Measurements from ENCODE around the gene SECTM1. TPM values are rescaled to one million over a fixed set of nuclear protein-coding genes. Genes with fewer than 3 reads are reported as not detected.
"Not testable (repeated sequence)": the region's sequence is repeated elsewhere in the genome, so short reads cannot be mapped to it uniquely, and the experiment has no call there.

SECTM1 gene
- total RNA-seq, 1 donor from 2014 or later, result 6.7 TPM

- DNase-seq (ENCODE audit: low spot score), result no peak
Measured at GRCh38 chr17:82370471-82371332, 37.1 kb upstream of the SECTM1 start.

- DNase-seq (ENCODE audit: low spot score), result no peak
Measured at GRCh38 chr17:82369211-82369610, 35.6 kb upstream of the SECTM1 start.

DNA sequence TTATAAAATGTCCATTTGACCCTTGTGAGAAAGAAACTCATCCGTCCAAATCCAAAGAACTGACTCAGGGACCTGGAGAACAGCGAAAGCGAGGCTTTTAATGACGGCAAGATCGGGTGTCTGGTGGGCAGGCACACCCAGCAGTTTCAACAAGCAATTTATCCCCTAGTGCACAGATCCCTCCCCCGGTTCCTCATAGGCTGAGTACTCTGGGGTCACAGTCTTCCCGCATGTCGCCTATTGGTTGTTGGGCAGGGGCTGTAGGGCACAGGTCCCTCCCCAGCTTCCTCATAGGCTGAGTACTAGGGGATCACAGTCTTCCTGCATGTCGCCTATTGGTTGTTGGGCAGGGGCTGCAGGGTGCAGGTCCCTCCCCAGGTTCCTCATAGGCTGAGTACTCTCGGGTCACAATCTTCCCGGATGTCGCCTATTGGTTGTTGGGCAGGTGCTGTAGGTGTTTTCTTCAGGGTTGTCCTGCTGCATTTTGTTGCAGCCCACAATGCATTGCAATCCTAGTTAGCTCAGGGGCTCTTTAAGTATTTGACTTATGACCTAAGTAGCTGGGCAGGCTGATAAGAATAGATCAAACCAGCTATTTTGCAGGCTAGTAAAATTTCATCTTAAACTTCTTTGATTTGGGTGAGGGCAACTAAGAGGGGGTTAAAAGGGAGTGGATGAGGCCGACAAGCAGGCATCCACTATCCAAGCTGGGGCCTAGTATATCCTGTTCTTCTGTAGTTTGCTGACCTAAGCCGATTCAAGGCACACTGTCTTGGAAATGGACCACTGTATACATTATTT lies 34.4 kb upstream of the SECTM1 start:
- DNase-seq (ENCODE audit: low spot score), result peak; percentile 45

DNA sequence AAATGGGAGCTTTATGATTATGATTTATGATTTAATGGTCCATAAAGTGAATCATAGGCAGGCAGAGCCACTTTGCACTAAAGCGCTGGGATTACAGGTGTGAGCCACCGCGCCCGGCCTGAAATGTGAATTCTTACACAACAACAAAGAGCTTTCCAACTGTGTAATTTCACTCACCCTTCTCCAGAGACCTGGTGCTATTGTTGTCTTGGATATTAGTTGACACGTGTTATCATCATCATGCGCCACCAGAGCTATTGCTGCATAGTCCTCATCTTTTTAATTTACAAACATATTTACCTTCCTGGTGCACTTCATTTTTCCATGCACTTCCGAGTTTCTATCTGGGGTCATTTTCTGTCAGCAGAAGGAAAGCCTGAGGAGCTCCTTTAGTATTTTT lies 33.2 kb upstream of the SECTM1 start:
- DNase-seq (ENCODE audit: low spot score), result no peak

DNA sequence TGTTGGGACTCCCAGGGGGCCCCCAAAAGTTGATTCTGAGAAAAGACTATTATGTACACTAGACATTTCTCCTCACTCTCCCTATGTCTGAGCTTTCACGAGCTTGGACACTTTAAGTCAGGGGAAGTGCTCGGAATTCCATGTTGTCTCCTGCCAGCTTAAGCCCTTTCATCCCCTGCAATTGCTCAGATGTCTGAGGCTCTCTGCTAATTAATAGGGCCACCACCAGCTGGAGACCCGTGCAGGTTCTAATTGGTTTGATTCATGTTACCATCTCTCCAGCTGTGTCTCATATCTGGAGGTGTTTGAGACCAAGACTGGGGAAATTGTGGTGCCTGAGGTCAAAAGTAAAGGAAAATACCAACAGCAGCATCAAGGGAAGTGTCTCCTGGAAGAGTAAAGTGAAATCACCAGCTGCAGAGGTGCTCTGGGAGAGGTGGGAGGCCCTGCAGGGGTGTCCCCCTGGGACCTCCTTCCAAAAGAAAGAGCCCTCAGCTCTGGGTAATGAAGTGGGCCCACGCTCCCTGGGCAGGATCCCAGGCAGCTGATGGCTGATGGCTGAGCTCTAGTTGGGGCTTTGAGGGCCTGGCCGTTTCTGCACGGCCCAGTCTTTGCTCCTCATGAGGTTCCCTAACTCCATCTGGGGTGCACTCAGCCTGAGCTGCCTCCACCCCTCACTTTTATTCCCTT lies 32.2 kb upstream of the SECTM1 start:
- DNase-seq (ENCODE audit: low spot score), result no peak

- DNase-seq (ENCODE audit: low spot score), result no peak
Measured at GRCh38 chr17:82361885-82362633, 28.5 kb upstream of the SECTM1 start.

GRCh38 chr17:82359451-82360074 lies 26.0 kb upstream of the SECTM1 start:
- DNase-seq (ENCODE audit: low spot score), result not testable (repeated sequence)

- DNase-seq (ENCODE audit: low spot score), result no peak
Measured at GRCh38 chr17:82358465-82359350, 25.1 kb upstream of the SECTM1 start, which contains the start of gene TEX19. Gene TEX19 (plus strand): TSS chr17:82359247. CDS start chr17:82362151, 2,904 bp downstream.

DNA sequence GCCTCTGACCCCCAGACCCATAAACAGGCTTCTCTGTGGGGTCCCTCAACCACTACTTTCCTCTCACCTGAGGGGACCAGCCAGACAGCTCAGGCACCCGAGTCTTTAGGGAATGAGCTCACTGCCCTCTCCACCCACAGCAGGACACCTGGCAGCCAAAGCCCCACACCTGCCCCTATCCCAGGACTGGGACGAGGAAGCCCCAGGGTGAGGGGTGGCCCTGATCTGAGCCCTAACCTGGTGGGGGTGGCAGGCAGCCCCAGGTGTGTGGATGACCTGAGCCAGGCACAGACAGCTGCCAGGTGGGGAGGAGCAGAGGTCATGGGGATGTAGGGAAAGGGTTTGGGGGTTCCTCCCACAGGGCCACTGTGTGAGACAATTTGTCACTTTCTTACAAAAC lies 23.8 kb upstream of the SECTM1 start:
- DNase-seq (ENCODE audit: low spot score), result no peak

- DNase-seq (ENCODE audit: low spot score), result no peak
Measured at GRCh38 chr17:82356845-82357355, 23.3 kb upstream of the SECTM1 start.

DNA sequence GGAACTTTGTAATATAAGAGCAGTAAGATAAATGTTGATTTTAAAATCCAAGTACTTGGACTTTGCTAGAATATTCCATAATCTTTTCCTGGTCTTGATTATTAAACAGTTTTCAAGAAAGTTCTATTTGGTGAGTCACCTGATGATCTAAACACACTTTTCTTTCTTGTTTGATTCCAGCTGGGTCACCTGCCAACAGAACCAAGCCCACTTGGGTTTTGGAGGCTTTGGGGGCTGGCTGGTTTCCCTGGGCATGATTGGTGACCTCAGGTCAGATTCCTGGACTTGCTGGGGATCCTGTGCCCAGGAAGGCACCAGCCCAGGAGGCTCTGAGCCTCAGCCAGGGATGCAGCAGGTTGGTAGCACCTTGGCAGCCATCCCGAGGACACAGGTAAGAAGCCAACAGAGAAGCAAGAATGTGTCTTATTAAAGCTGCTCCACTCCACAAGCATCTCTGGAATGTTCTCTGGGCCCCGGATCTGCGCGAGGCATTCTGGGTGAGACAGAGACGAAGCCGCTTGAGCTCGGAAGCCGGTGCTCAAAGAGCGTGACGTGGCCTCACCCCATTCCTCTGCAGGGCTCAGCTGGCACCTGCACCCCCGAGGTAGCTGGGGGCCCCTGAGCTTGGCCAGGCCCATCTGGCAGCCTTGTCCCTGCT lies 22.3 kb upstream of the SECTM1 start:
- DNase-seq (ENCODE audit: low spot score), result peak; percentile 71

GRCh38 chr17:82354804-82355308 lies 21.3 kb upstream of the SECTM1 start:
- DNase-seq (ENCODE audit: low spot score), result no peak

DNA sequence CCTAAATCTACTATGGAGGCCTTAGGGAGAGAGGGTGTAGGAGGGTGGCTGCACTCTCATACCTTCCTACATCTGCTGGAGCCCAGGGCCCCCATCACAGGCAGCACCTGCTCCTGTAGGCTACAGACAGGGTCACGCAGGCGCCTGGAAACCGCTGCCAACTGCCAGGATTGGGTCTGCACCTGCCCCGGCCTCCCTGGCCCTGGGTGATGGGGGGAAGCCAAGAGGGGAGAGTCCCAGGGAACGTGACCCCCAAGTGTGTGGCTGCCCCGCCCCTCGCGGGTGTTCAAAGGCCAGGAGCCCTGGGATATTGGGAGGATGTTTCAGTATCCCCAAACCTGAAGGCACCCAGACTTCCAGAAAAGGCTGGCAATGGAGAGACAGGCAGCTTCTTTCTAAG lies 19.9 kb upstream of the SECTM1 start:
- no peak for DNase-seq (ENCODE audit: low spot score)

DNA sequence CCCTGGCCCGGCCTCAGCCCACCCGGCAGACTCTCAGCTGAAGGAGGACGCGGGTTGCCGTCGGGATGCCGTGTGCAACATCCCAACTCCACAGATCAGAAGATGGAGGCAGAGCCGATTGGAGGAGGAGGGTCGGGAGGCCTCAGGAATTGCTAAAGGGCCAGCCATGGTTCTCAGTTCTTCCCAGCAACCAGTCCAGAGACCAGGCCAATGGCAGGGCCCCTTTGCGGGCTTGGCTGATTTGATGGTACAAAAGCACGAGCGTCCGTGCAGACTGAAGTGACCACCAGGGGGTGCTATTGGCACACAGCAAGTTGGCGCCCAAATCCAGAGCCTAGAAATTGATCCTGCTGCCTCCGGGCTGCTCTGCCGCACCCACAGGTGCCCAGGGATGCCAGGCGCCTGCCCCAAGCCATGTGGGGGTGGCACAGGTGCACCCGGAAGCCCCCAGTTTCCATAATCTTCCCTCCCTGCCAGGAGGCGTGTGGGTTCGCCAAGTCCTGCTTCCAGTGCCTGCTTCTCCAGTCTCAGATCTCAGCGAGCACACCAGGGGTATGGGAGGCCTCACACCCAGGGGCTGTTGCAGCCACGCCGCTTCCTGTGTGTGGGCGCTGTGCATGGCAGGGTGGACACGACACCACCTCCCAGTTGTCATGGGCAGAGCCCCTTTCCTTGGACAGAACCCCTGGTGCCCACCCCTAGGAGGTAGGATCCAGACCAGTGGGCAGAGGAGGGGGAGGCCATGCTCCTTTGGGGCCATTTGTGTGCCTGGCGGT lies 18.3 kb upstream of the SECTM1 start:
- DNase-seq (ENCODE audit: low spot score), result peak; percentile 86

- no peak for DNase-seq (ENCODE audit: low spot score)
Measured at GRCh38 chr17:82351254-82351712, 17.7 kb upstream of the SECTM1 start.

GRCh38 chr17:82350182-82351030 lies 16.8 kb upstream of the SECTM1 start:
- no peak for DNase-seq (ENCODE audit: low spot score)

DNA sequence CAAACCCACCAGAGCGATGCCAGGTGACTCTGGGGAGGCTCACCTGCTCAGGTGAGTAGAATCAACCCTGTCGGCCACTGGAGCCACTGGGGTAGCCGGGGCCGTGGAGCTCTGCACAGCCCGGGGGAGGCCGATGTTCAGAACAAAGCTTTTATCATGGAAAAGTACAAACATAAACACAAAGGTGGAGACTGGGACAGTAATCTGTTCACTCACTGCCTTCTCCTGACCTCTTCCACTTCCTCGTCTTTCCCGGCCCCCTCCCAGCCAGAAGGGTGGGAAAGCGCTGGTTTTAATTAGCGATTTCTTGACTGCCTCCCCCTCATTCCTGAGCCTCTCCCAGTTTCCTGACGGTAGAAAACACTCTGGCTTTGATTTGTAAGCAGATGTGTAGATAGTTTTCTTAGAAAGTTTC lies 15.7 kb upstream of the SECTM1 start:
- DNase-seq (ENCODE audit: low spot score), result no peak

All from umbilical cord (tissue), 2 donors.